GM12873 (cell line): Measurements from ENCODE around the gene ABCC11.
A peak's percentile ranks its signal among the peaks of the same experiment; 100 is the strongest.

Experiments
- TF ChIP-seq, protein P1 (sequence below): IDR thresholded peaks from 2 replicates; pipeline ENCODE4 v1.5.1; 2012; ENCODE audit warnings: low read depth, mild to moderate bottlenecking, moderate library complexity, low read length, control low read depth; ENCODE audit not compliant: insufficient read depth; ENCODE audit errors: missing control alignments

The ABCC11 gene

DNA sequence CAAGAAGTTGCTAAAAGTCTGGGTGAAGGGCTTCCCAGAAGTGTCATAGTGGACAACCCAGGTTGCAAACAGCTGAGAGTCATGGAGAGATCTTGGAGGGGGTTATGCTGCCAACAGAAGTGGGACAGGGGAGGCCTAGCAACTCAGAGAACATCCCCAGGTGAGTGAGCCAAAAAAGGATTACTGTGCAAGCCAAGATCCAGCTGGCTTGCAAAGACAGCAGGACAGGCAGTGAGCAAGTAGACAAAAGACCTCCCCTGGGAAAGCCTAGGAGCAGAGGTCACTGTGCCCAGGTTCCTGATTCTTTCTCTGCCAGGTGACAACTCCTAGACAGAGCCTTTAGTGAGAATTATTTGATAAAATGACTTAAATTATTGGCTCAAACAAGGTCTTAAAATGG lies 12.7 kb downstream of the ABCC11 start:
- TF ChIP-seq, protein P1, sequence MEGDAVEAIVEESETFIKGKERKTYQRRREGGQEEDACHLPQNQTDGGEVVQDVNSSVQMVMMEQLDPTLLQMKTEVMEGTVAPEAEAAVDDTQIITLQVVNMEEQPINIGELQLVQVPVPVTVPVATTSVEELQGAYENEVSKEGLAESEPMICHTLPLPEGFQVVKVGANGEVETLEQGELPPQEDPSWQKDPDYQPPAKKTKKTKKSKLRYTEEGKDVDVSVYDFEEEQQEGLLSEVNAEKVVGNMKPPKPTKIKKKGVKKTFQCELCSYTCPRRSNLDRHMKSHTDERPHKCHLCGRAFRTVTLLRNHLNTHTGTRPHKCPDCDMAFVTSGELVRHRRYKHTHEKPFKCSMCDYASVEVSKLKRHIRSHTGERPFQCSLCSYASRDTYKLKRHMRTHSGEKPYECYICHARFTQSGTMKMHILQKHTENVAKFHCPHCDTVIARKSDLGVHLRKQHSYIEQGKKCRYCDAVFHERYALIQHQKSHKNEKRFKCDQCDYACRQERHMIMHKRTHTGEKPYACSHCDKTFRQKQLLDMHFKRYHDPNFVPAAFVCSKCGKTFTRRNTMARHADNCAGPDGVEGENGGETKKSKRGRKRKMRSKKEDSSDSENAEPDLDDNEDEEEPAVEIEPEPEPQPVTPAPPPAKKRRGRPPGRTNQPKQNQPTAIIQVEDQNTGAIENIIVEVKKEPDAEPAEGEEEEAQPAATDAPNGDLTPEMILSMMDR = no peak

DNA sequence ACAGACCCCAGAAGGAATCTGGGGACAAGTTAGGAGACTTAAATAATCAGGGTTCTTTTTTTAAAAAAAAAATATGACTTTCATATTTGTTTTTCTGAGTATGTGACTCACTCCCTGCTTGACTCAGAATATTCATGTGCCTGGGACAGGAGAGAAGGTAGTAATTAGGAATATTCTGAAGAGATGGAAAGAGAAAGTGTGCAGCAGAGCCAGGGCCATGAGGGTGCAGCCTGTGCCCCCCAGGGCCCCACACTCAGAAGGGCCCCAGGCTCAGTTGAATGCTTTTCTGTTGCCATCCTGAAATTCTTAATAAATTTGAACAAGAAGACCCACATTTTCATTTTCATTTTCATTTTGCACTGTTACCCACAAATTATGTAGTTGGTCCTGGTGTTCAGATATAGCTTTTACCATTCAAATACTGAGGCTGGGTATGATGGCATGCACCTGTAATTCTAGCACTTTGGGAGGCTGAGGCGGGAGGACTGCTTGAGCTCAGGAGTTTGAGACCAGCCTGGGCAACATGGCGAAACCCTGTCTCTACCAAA lies 14.8 kb downstream of the ABCC11 start:
- TF ChIP-seq, protein P1 = no peak

DNA sequence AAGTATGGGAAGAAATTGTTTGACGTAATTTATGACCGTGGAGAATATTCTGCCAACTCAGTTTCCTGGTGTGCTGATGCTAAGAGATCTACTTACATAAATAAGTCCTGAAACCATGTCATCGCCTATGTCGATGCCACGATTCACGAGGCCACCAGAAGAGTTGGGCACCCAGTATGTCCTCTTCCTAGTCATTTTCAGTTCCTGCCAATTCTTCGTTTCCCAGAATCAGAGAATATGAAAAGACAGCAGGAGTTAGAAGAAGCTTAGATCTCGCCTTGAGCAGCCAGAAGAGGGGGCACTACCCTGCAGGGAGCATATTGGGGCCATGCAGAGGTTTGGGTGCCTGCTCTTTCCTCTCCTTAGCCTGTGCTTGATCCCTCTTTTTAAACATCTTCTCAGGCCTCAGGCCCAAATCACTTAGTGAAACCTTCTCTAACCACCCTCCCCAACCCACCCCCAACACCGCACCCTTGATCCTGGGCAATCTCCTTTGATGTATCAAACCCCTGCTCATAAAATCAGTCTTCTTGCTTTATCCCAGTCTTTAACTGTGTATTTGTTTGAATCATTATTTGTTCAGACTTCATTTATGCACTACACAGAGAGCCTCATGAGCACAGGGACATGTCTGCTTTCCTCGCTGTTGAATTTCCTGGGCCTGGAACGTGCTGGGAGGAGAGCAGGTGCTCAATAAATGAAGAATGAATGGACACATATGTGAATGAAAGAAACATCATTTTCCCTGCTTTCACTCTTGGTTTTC lies 15.4 kb downstream of the ABCC11 start:
- TF ChIP-seq, protein P1 = peak; percentile 78

DNA sequence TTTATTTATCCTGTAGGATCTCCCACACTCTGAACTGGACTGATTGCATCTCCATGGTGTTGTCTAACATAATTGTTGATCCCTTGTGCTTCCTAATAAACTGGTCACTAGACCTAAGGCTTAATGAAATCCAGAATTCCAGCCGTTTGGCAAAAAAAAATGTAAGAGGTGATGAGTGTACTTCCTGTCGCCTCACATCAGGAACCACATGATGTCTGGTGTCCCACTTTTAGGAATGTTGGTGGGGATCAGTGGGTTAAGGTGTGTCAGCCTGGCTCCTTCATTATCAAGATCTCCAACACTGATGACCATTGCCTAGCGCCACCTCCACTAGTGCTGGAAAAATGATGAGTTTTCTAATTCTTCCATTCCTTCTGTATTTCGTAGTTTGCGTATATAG lies 21.9 kb downstream of the ABCC11 start:
- TF ChIP-seq, protein P1 = no peak

GRCh38 chr16:48223490-48223889 lies 23.8 kb downstream of the ABCC11 start:
- TF ChIP-seq, protein P1 = no peak

GRCh38 chr16:48220891-48221290 lies 26.4 kb downstream of the ABCC11 start:
- TF ChIP-seq, protein P1 = no peak

DNA sequence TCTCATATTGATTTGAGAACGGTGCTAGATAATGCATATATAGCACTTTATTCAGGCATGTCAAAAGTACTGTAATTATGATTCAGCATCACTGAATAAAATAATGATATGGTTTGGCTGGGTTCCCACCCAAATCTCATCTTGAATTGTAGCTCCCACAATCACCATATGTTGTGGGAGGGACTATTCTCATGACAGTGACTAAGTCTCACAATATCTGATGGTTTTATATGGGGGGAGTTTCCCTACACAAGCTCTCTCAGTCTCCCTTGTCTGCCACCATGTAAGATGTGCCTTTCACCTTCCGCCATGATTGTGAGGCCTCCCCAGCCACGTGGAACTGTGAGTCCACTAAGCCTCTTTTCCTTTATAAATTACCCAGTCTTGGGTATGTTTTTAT lies 28.9 kb downstream of the ABCC11 start:
- TF ChIP-seq, protein P1 = no peak
